Adrenal gland (tissue), 12 donors: ENCODE results near the gene DOCK3. TPM values are rescaled to one million over a fixed set of nuclear protein-coding genes. Genes with fewer than 3 reads are reported as not detected.
A peak's percentile ranks its signal among the peaks of the same experiment; 100 is the strongest.

Source experiments
- DNase-seq, 7 donors: peaks; one replicate each; pipeline ENCODE4 v3.0.0-alpha.2; 2019 to 2020
- H3K27ac ChIP-seq, 5 donors: fragments of 200-600 bp; sonication (generic) in 4 of 5; 1 replicate in 3 of 5; 2 replicates in 2 of 5; pipeline versions ENCODE4 v1.5.1 to v1.8.0; 2016 to 2020; ENCODE audit warnings: mild to moderate bottlenecking in 1 of 5
- H3K27me3 ChIP-seq: fragments of 200-600 bp; 2 replicates; pipeline ENCODE4 v1.8.0; 2021
- H3K36me3 ChIP-seq, 2 donors: fragments of 200-600 bp; replicated peaks in 1 of 2; 1 replicate in 1 of 2; 2 replicates in 1 of 2; pipeline versions ENCODE4 v1.5.1 to v1.8.0; 2018 to 2022
- H3K4me1 ChIP-seq, 2 donors: fragments of 200-600 bp; replicated peaks in 1 of 2; 1 replicate in 1 of 2; 2 replicates in 1 of 2; pipeline versions ENCODE4 v1.5.1 to v1.8.0; 2018 to 2021
- H3K4me3 ChIP-seq, 4 donors: fragments of 200-600 bp; sonication (generic) in 3 of 4; one replicate each; pipeline ENCODE4 v1.5.1; 2016 to 2018
- H3K9me3 ChIP-seq, 3 donors: fragments of 200-600 bp; sonication (generic) in 1 of 3; replicated peaks in 1 of 3; 1 replicate in 2 of 3; 2 replicates in 1 of 3; pipeline versions ENCODE4 v1.5.1 to v1.8.0; 2016 to 2021
- POLR2A ChIP-seq, 2 donors: fragments of 450-650 bp; IDR thresholded peaks; one replicate each; pipeline ENCODE4 v1.6.1; 2017; ENCODE audit warnings: antibody characterized with exemption in 2 of 2, mild to moderate bottlenecking in 2 of 2, moderate library complexity in 1 of 2
- WGBS, 4 donors: extraction: QIAGEN DNeasy Blood & Tissue Kit in 2 of 4; methylation state at CpG; one replicate each; pipeline versions ENCODE4 v1.1.5 to v1.1.7; 2013 to 2017; 5-methylcytosine and 5-hydroxymethylcytosine counted together
- intact Hi-C, 2 donors: fragments of 100-400 bp; cut with DNase I; formaldehyde crosslinking; loops; one replicate each; pipeline versions ENCODE4 v1.14.1 to v1.15.0; 2022 to 2023
- polyA plus RNA-seq, 3 donors: library from polyadenylated mRNA; stranded (reverse); fragments of 200-250 nt in 2 of 3; fragments of 350-450 nt in 1 of 3; fragmentation: Illumina TruSeq in 1 of 3; extraction: RNeasy Lipid Tissue Mini Kit (QIAGEN cat#74804) in 1 of 3; gene quantifications; one replicate each; pipeline ENCODE4 v1.2.3, GENCODE V29; 2013 to 2014
- total RNA-seq, 9 donors: library from RNA; depleted of rRNA in 4 of 9; stranded (reverse); fragments of >200 nt in 4 of 9; fragments of 120-200 nt in 1 of 9; fragmentation: NEBNext Ultra II Directional in 1 of 9; extraction: Animal tissue kit (Norgen Biotek cat#: 25700) in 1 of 9; gene quantifications; one replicate each; pipeline versions ENCODE4 v1.1.0 to v1.2.4, GENCODE V29; 2013 to 2023
- TF ChIP-seq, protein P1 (sequence below), 6 experiments: fragments of 450-650 bp in 4 of 6; fragments of 200-600 bp in 2 of 6; sonication (generic) in 1 of 6; IDR thresholded peaks; 1 replicate in 5 of 6; 2 replicates in 1 of 6; pipeline versions ENCODE4 v1.5.1 to v1.8.0; 2016 to 2021; ENCODE audit warnings: antibody characterized with exemption in 6 of 6, mild to moderate bottlenecking in 2 of 6, moderate library complexity in 1 of 6
- donor health status: healthy with polysubstance abuse.
- donor health status: Bipolar disorder and iron deficiency.
- donor health status: DM: yes; HTN: yes; CAD: no.
- donor health status: DM: no; HTN: no; CAD: no.
- donor health status: DM: no; HTN: no; CAD: no.
- donor health status: DM: yes; HTN: yes; CAD: no.

Gene DOCK3
- total and polyA plus RNA-seq, 12 donors, result 0.72 to 8.6 (median 2.9) TPM

GRCh38 chr3:50657816-50658215 is 16.9 kb upstream of the DOCK3 start:
- Histone ChIP-seq H3K4me1 (no peaks in the 10 kb centered on the region), H3K36me3 (no peaks in the 10 kb centered on the region), H3K9me3 (no peaks in the 10 kb centered on the region), H3K27ac (no peak overlapping the region), H3K4me3 (no peak overlapping the region), H3K27me3 (no peaks in the 10 kb centered on the region)
- WGBS, 4 donors, result 90 to 98% (median 95%) methylated on average over 3 of the region's 3 CpGs
- no peak for DNase-seq
- TF ChIP-seq, protein P1, sequence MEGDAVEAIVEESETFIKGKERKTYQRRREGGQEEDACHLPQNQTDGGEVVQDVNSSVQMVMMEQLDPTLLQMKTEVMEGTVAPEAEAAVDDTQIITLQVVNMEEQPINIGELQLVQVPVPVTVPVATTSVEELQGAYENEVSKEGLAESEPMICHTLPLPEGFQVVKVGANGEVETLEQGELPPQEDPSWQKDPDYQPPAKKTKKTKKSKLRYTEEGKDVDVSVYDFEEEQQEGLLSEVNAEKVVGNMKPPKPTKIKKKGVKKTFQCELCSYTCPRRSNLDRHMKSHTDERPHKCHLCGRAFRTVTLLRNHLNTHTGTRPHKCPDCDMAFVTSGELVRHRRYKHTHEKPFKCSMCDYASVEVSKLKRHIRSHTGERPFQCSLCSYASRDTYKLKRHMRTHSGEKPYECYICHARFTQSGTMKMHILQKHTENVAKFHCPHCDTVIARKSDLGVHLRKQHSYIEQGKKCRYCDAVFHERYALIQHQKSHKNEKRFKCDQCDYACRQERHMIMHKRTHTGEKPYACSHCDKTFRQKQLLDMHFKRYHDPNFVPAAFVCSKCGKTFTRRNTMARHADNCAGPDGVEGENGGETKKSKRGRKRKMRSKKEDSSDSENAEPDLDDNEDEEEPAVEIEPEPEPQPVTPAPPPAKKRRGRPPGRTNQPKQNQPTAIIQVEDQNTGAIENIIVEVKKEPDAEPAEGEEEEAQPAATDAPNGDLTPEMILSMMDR (IDR thresholded peaks at IDR 0.05), result no peak
- no peak for TF ChIP-seq POLR2A (IDR thresholded peaks at IDR 0.05)
- intact Hi-C loops, result no loop called here

- H3K27ac ChIP-seq, result no peak overlapping the region
- intact Hi-C loops, result no loop called here
- H3K4me3 ChIP-seq, result no peak overlapping the region
- no peaks in the 10 kb centered on the region for H3K36me3 ChIP-seq
- WGBS, 4 donors, result 67 to 94% (median 90%) methylated on average over 1 to 6 of the region's 6 CpGs
- no peak for TF ChIP-seq POLR2A (IDR thresholded peaks at IDR 0.05)
- TF ChIP-seq, protein P1 (IDR thresholded peaks at IDR 0.05), result no peak
- peak in 1 of 7 donors; percentile 5 for DNase-seq
- no peaks in the 10 kb centered on the region for H3K4me1 ChIP-seq
- H3K27me3 ChIP-seq, result no peaks in the 10 kb centered on the region
- no peaks in the 10 kb centered on the region for H3K9me3 ChIP-seq
Measured at GRCh38 chr3:50658416-50658815, 16.3 kb upstream of the DOCK3 start.

DNA sequence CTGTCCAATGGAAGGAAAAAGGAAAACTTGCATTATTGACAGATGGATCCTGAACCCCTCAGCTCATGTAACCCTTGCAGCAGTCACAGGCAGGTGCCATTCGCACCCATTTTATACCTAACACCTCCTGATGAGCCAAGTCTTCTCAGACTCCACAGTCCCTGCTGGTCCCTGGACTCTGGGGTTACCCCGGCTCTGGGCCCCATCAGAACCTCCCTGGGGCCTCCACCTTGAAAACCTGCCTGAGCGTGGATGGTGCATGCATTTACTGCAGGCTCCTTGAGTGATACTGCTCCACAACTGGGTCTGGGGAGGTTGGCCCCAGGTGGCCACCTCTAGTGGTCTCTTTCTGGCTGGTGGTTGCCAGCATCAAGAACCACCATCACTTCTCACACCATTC is 15.9 kb upstream of the DOCK3 start:
- no peaks in the 10 kb centered on the region for H3K36me3 ChIP-seq
- TF ChIP-seq, protein P1 (IDR thresholded peaks at IDR 0.05), result no peak
- TF ChIP-seq POLR2A (IDR thresholded peaks at IDR 0.05), result no peak
- H3K27me3 ChIP-seq, result no peaks in the 10 kb centered on the region
- no peaks in the 10 kb centered on the region for H3K4me1 ChIP-seq
- intact Hi-C loops, result no loop called here
- WGBS, 4 donors, result 70 to 95% (median 90%) methylated on average over 2 to 3 of the region's 3 CpGs
- no peak overlapping the region for H3K27ac ChIP-seq
- H3K9me3 ChIP-seq, result no peaks in the 10 kb centered on the region
- peak in 1 of 7 donors; percentile 5 for DNase-seq
- no peak overlapping the region for H3K4me3 ChIP-seq

- Histone ChIP-seq H3K36me3 (no peaks in the 10 kb centered on the region), H3K27ac (no peak overlapping the region), H3K9me3 (no peaks in the 10 kb centered on the region), H3K27me3 (no peaks in the 10 kb centered on the region), H3K4me1 (no peaks in the 10 kb centered on the region), H3K4me3 (no peak overlapping the region)
- TF ChIP-seq, protein P1 (IDR thresholded peaks at IDR 0.05), result no peak
- TF ChIP-seq POLR2A (IDR thresholded peaks at IDR 0.05), result no peak
- intact Hi-C loops, result no loop called here
- DNase-seq, result peak in 3 of 7 donors; percentile 4 to 23 (median 13)
- 90 to 94% (median 93%) methylated on average over 7 to 10 of the region's 10 CpGs for WGBS, 4 donors
Measured at GRCh38 chr3:50660386-50660785, 14.3 kb upstream of the DOCK3 start.
